NCI-H2081 treated with DMSO at 0.1 percent for 48 hours (cell line): Measurements from ENCODE around the gene OLFML3.
"Not testable (repeated sequence)": the region's sequence is repeated elsewhere in the genome, so short reads cannot be mapped to it uniquely, and the experiment has no call there.

Source experiments
- DNase-seq: peaks from one replicate; lab custom pipeline; 2025; lab: John Stamatoyannopoulos, UW

The OLFML3 gene, protein sequence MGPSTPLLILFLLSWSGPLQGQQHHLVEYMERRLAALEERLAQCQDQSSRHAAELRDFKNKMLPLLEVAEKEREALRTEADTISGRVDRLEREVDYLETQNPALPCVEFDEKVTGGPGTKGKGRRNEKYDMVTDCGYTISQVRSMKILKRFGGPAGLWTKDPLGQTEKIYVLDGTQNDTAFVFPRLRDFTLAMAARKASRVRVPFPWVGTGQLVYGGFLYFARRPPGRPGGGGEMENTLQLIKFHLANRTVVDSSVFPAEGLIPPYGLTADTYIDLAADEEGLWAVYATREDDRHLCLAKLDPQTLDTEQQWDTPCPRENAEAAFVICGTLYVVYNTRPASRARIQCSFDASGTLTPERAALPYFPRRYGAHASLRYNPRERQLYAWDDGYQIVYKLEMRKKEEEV

GRCh38 chr1:113978863-113979702 is at the start of gene OLFML3:
Gene OLFML3, plus strand, starts transcription at chr1:113979474. Its CDS starts 43 bp downstream, at chr1:113979517.
- no peak for DNase-seq

- no peak for DNase-seq
These were observed 49.4 kb upstream of the OLFML3 start for GRCh38 chr1:113929750-113930498.

GRCh38 chr1:113930499-113931161 is 48.6 kb upstream of the OLFML3 start:
- DNase-seq: no peak

DNA sequence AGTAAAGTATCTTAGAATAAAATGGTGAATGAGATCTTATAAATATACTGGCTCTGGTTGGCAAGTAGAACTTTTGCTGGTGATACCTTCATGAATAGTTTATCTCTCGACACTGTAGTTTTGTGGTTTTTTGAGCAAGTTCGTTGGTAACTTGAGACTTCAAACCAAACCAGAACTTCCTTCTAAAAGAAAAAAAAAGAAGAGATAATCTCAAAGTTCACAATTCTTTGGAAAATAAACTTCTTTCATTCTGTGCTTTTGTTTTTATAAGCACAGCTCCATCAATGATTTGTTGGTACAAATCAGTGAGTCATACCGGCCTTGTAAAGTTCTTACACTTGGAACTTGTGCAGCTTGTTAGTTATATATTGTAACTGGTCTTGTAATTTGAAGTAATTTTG is 47.8 kb upstream of the OLFML3 start:
- DNase-seq: no peak

GRCh38 chr1:113934006-113934405 is 45.3 kb upstream of the OLFML3 start:
- no peak for DNase-seq

GRCh38 chr1:113934511-113935055 is 44.7 kb upstream of the OLFML3 start:
- DNase-seq: no peak

- no peak for DNase-seq
These were observed 44.1 kb upstream of the OLFML3 start for GRCh38 chr1:113935176-113935575.

DNA sequence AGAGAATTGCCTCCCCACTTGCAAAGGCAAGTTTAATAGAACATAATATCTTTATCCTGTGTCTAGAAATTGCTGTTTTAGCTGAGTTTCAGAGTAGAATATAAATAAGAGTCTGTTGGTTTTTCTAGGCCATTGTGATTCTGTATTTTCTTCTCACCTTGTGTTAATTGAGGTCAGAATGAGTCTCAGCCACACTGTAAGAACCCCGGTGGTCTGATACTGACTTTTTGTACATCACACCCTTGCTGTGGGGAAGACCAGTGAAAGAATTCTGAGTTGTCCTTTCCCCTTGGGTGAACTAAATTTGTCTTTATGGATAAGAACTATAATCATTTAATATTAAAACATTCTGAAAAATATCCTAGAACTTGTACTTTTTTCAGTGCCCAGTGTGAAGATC is 43.3 kb upstream of the OLFML3 start:
- DNase-seq: no peak

GRCh38 chr1:113937146-113937545 is 42.1 kb upstream of the OLFML3 start:
- DNase-seq: no peak

DNA sequence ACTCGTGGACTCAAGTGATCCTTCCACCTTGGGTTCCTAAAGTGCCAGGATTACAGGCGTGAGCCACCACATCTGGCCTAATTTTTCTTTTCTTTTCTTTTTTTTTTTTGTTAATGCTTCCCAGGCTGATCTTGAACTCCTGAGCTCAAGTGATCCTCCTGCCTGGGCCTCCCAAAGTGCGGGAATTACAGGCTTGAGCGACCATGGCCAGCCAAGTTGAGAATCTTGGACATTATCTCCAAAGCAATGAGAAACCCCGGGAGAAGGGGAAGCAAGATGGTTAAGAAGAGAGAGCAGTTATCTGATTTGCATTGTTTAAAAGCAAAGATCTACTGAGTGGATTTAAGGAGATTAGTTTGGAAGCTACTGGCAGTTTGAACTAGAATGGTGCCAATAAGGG is 41.1 kb upstream of the OLFML3 start:
- no peak for DNase-seq

GRCh38 chr1:113940365-113941244 is 38.7 kb upstream of the OLFML3 start:
- DNase-seq: no peak

DNA sequence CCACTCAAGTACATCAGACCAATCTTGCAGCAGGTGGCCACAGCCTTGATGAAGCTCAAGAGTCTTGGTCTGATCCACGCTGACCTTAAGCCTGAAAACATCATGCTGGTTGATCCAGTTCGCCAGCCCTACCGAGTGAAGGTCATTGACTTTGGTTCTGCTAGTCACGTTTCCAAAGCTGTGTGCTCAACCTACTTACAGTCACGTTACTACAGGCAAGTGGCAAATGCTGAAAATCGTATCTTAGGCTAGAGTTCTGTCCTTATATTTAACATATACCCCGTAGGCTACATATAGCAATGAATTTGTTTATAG is 38.1 kb upstream of the OLFML3 start:
- DNase-seq: no peak

DNA sequence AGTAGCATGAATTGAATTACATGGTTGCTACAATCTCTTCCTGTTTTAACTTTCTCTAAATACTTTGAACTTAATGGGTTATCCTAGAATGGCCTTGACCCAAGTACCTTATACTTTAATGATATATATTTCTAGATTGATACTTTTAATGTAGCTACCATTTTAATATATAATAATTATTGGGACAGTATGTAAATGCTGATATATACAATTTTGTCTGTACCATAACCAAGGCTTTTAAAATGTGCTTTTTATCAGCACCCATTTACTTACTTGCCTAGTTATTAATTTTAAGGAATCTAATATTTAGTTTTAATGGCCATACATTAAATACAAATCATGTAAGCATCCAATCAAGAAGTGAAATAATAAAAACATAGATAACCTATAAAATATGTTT is 36.7 kb upstream of the OLFML3 start:
- no peak for DNase-seq

- no peak for DNase-seq
These were observed 36.1 kb upstream of the OLFML3 start for GRCh38 chr1:113943028-113943811.

DNA sequence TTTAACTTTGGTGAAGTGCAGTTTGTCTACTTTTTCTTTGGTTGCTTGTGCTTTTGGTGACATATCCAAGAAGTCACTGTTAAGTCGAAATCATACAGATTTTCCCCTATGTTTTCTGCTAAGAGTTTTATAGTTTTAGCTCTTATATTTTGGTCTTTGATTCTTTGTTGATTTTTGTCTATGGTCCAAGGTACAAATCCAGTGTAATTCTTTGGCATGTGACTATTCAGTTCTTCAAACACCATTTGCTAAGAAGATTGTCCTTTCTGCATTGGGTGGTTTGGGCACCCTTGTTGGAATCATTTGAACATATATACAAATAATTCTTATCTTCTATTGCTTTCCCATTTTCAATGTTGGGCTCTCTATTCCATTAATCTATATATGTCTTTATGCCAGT is 33.9 kb upstream of the OLFML3 start:
- DNase-seq: no peak

DNA sequence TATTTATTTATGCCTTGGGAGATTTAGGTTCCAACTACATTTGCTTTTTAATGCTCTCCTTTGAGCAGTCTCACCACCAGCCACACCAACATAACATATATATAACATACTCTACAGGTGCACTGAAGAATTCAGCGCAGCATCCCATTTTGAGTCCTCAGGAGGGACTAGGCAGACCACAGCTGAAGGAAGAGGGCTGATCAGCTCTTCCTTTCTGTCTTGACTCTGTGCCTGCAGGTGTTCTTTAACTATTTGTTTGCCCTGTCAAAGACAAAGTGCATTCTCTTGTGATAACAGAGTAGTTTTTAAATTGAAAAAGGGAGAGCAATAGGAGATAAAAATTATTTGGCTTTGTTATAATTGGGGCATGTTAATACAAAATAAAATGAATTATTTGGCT is 33.2 kb upstream of the OLFML3 start:
- no peak for DNase-seq

DNA sequence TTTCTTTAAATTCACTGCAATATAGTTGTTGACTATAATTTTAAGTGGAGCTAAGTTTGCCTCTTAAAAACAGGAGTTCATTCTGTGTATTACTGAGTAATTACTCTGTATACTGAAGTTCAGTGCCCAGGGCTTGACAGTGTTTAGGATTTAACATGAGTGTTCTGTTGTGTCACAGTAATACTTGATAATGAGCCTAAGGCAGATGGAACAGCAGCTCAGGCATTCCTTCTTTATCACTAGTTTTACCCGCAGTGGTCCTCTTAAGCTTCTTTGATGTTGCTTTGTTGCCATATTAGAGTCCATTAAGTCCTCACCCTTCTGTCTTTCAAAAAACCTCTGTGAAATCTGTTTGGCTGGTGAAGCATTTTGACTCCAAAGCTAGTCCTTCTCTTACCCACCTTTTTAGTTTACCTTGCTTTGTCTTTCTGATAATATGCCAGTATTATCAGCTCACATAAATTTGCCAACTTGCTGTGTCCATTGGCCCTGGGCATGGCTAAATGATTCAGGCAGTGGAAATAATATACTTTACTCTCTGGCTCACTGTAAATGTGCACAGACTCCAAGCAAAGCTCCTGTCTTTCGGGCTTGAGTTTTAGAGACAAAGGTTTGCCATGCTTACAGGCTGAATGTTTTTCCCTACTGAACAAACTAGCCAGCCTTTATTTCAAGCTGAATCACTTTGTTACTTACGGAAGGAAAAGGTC is 32.4 kb upstream of the OLFML3 start:
- DNase-seq: no peak

DNA sequence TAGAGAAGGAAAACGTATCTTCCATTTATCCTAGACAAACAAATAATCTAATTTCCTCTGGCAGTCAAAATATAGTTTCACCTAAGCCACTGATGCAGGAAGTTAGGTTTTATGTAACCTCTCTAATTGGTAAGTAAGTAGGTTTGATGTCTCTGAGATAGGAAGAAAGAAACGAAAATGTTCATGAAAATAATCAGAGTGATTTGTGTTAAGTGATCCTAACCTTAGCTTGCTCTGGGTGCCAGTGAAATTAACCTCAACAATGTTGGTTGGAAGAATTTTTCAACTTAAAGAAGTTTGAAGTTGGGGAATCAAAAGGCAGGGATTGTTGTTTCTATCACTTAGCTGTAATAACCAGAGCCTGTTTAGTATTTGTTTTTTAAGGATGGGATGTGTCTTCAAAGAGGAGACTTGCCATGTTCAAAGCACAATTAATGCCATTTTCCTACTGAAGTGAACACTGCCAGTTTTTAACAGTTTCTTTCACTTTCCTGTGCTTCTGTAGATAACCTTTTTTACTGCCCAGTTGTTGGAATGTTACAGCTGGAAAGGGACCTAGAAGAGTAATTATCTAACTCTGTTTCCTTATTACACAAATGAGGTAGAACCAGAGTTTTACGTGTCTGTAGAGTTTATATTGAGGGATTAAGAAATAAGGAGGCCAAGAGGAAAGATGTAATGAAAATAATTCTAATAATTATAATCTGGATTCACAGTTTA is 31.7 kb upstream of the OLFML3 start:
- no peak for DNase-seq

DNA sequence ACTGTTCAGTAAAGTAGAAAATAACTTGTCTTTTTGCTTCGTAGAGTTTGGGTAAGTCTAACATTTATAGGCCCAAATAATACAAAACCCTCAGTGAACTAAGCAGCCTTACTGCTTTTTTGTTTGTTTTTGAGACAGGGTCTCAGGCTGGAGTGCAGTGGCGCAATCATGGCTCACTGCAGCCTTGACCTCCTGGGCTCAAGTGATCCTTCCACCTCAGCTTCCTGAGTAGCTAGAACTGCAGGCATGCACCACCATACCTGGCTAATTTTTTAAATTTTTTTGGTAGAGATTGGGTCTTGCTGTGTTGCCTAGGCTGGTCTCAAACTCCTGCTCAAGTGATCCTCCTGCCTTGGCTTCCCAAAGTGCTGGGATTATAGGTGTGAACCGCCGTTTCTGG is 31.1 kb upstream of the OLFML3 start:
- DNase-seq: not testable (repeated sequence)
